Measurements from ENCODE around the gene SSX1. TPM values are rescaled to one million over a fixed set of nuclear protein-coding genes. Genes with fewer than 3 reads are reported as not detected.
"Not testable (repeated sequence)": the region's sequence is repeated elsewhere in the genome, so short reads cannot be mapped to it uniquely, and the experiment has no call there.

The SSX1 gene
- total RNA-seq, 1 experiment from 2014 or later, result not detected

DNA sequence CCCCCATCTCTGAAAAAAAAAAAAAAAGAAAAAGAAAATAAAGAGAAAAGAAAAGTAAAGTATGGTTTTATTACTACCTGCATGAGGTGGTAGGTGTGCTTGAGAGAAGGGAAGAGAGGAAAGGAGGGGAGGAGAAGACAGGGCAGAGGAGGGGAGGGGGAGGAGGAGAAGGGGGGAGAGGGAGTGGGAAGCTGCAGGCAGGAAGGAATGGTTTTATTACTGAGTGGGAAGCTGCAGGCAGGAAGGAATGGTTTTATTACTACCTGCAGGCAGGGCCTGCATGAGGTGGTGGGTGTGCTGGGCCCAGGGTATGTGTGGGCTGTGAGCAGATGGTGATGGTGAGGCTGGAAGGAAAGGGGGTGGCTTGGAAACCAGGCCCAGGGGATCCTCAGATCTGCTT, 19.2 kb downstream of the SSX1 start:
- H3T11ph ChIP-seq (ENCODE audit: low read length); H2BK120ac ChIP-seq (ENCODE audit: low read depth, low read length, poor library complexity, severe bottlenecking); H3K18ac ChIP-seq (ENCODE audit: insufficient read length, low read depth, low read length); H3K4me2 ChIP-seq (ENCODE audit: insufficient read depth, insufficient read length, low read length); H4K91ac ChIP-seq (ENCODE audit: insufficient read length, low read depth, low read length); H2AK5ac ChIP-seq (ENCODE audit: insufficient read length, low read length); H3K36me3 Mint-ChIP-seq (ENCODE audit: insufficient read depth in 1 of 3, low read depth in 3 of 3); H2BK15ac ChIP-seq (ENCODE audit: low read depth, low read length); H3K23me2 ChIP-seq (ENCODE audit: insufficient read length, low read depth, low read length, poor library complexity, severe bottlenecking); H2BK20ac ChIP-seq (ENCODE audit: low read depth, low read length, poor library complexity, severe bottlenecking); H4K8ac ChIP-seq (replicated peaks; ENCODE audit: insufficient read length, low read depth, low read length); H3K9ac ChIP-seq (ENCODE audit: extremely low read depth, insufficient read length, low read length); H3K14ac ChIP-seq (ENCODE audit: insufficient read depth, low read length); H2BK5ac ChIP-seq (ENCODE audit: insufficient read length, low read length); H3K27ac ChIP-seq (ENCODE audit: insufficient read length, low read depth, low read length); H3K4me1 ChIP-seq (ENCODE audit: insufficient read depth, low read length); H3K27me3 Mint-ChIP-seq (ENCODE audit: low read depth); H4K5ac ChIP-seq (ENCODE audit: insufficient read length, low read depth, low read length); H3K27ac Mint-ChIP-seq; DNase-seq; H3K56ac ChIP-seq (ENCODE audit: insufficient read length, low read depth, low read length); H3K4ac ChIP-seq (ENCODE audit: low read depth, low read length); H3K27me3 ChIP-seq (ENCODE audit: insufficient read depth, low read length); H4K20me1 ChIP-seq (ENCODE audit: control insufficient read depth, insufficient read depth, insufficient read length); H3K4me3 Mint-ChIP-seq; H3K79me1 ChIP-seq (ENCODE audit: insufficient read depth, low read depth, low read length, poor library complexity, severe bottlenecking); H3K4me1 Mint-ChIP-seq; H3K23ac ChIP-seq (ENCODE audit: insufficient read length, low read depth, low read length); H2BK12ac ChIP-seq (ENCODE audit: insufficient read length, low read depth, low read length); H2AFZ ChIP-seq (ENCODE audit: low read length); H3K79me2 ChIP-seq (ENCODE audit: insufficient read depth, low read length): not testable (repeated sequence)
- H3K9me3 ChIP-seq (ENCODE audit: control insufficient read depth, low read depth, low read length), result peaks cover 38% of the 10 kb centered on the region
- H3K9me3 Mint-ChIP-seq, result peaks cover 78 to 81% of the 10 kb centered on the region in 2 experiments
